EH (cell line): Measurements from ENCODE around the gene SPATA4.
A peak's percentile ranks its signal among the peaks of the same experiment; 100 is the strongest.

ENCODE experiments used
- DNase-seq: peaks from one replicate; pipeline ENCODE4 v3.0.0-alpha.2; 2015; ENCODE audit warnings: low read depth

Gene SPATA4

DNA sequence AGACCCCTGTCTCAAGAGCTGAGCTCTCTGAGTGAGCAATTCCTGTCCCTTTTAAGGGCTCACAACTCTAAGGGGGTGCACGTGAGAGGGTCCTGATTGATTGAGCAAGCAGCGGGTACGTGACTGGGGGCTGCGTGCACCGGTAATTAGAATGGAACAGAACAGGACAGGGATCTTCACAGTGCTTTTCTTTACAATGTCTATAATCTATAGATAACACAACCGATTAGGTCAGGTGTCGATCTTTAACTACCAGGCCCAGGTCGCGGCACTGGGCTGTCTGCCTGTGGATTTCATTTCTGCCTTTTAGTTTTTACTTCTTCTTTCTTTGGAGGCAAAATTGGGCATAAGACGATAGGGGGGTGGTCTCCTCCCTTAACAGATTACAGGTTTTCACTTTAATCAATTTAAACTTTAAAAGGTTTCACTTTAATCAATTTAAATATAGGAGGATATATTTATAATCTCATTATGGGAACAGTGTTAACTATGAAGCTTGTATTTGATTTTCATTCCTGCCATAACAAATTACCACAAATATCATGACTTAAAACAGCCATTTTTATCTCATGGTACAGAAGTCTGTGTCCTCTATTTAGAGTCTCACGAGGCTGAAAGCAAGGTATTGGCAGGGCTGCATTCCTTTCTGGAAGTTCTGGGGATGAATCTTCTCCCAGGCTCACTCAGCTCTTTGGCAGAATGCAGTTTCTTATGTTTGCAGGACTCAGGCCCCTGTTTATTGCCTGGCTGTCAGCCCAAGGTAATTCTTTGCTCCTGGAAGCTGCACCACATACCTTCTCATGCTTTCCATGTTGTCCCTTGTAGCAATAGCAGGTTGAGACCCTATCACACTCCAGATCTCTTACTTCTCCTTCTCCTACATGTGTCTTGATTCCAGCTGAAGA is 5.2 kb downstream of the SPATA4 start:
- DNase-seq, result peak; percentile 60

DNA sequence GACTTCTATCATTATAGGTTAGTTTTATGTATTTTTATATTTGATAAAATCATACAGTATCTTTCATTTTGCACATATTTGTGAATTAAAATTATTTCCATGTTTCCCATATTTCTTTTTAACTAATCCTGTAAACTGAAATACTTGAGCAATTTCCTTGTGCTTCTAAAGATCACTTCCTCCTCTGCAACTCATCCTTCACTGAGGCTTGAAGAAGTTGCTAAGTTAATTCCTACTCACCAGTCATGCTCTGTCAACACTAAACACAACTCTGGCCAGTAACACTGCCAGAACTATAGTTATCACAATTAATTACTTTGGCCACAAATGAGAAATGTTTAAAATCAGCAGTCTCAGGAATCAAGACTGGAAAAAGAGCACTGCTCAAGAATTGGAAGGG is 6.7 kb downstream of the SPATA4 start:
- no peak for DNase-seq

DNA sequence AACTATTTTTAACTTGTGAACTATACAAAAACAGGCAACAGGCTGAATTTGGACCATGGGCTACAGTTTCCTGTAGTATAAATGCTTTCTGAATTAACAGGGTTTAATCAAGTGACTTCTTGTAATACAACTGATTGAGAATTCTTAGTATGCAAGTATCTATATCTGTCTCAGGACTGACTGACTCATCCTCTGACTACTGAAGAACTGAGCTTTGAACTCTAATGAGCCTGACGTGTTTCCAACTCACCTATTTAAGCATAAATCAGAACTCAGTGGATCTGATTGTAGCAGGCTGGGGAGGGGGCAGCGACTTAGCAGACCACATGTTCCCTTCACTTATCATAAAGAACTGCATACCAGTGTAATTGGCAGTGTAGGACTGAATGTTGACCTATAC is 7.8 kb downstream of the SPATA4 start:
- peak; percentile 55 for DNase-seq

DNA sequence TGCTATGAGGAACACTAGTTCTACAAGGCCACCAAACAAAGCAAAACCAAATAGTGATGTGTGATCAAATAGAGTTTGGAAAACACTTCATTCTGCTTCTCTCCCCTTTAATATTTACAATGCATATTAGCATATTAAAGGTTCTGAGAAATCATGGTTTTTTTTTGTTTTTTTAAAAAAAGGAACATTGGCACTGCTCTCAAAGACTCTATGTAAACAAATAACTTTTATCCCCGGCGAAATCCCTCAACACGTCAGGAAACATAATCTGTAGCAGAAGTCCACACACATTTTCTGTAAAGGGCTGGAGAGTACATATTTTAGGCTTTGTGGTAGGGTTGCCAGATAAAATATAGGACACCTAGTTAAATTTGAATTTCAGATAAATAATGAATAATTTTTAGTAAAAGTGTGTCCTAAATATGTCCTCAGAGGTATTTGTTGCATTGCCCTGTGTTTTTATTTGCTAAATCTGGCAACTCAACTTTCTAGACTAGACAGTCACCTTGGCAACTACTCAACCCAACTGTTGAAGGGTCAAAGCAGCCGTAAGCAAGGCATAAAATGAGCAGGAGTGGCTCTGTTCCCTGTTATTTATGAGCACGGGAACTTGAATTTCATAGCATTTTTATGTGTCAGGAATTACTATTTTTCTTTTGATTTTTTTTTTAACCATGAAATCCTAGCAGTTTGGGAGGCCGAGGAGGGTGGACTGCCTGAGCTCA is 8.6 kb downstream of the SPATA4 start:
- DNase-seq, result peak; percentile 36

DNA sequence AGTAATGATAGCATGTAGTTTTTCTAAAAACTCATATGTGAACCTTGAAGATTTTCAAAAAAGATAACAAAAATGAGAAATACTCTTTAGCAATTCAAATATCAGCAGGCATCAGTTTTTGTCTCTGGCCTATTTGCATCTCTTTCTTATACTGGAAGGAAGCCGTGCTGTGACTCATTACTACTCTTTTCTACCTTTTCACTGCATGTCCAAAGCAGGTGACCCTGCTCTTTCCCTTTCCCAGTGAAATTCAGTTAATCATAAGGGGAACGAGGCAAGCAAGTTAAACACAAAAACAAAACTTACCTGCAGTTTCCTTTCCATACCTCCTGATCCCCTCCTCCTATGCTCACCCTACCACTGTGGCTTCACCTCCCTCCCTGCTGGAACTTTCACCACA is 9.3 kb downstream of the SPATA4 start:
- no peak for DNase-seq

DNA sequence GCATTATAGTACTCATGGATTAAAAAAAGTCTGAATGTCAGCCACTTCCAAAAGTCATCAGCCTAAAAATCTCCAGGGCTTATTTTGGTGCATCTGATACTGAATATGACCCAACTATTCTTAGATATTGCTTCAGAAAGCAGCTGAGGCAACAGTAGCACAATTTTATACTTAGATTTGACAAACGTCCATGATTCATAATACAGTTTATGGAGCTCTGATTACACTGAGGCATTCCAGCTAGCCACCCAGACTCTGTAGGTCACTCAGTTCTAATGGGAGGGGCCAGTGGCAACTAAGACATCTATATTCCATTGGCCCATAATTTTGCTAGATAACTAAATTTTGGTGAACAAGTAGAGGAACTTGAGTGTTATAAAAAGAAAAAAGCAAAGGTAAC is 10.3 kb downstream of the SPATA4 start:
- DNase-seq, result peak; percentile 88

DNA sequence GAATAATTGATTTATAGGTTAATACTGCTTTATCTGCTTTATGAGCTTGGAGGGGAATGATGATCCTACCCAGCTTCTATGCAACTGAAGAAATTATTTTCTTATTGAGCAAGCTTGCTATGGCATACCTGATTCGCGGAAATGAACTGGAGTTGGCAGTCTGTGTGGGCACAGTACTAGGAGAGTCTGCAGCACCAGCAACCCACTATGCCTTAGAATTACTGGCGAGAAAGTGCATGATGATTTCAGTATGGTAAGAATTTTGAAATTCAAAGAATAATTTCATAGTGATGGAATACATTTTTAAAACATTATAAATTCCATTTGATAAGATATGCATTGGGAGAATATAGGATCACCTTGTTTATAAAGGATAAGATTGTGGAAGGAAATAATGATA is 32.3 kb downstream of the SPATA4 start:
- DNase-seq, result no peak

DNA sequence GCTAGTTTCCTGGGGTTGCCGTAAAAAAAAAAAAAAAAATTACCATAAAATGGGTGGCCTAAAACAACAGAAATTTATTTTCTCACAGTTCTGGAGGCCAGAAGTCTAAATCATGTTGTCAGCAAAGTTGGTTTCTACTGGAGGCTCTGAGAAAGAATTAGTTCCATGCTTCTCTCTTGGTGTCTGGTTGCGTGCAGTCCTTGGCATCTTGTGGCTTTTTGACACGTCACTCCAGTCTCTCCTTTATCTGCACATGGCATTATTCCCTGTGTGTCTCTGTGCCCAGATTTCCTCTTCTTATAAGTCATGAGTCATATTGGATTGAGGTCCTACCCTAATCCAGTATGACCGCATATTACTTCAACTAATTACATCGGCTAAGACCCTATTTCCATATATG is 38.7 kb downstream of the SPATA4 start:
- DNase-seq, result no peak

DNA sequence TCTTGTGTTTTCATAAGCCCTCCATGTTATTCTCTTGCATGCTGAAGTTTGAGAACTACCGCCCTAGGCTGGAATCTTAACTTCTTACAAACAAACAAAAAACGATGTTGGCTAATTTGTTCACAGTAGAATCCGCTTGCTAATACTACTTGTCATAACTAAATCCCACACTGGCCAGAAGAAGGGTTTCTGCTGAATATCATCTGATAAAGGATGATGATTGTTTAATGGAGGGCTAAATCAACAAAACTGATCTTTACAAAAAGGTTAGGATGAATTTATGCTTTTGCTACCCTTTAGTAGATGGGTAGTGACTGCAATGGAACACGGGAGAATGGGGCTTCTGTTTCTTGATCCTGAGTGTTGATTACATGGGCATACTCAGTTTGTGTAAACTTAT is 42.3 kb downstream of the SPATA4 start:
- DNase-seq, result no peak

DNA sequence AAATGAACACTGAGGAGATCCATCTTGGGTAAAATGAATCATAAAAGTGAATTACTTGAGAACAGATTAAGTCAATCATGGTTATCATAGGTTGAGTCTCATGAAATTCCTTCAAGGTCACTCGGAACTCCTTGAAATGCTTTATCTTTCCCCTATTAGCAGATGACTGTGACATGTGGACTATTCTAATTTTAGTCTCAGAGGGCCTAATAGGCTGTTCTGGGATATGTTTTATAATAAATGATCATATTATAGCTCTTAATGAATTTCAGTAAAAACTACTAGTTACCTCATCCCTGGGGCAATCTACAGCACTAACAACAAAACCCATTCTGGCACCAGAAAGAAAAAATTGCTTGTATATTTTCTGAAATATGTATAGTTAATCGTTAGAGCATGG is 44.7 kb downstream of the SPATA4 start:
- DNase-seq, result peak; percentile 2

DNA sequence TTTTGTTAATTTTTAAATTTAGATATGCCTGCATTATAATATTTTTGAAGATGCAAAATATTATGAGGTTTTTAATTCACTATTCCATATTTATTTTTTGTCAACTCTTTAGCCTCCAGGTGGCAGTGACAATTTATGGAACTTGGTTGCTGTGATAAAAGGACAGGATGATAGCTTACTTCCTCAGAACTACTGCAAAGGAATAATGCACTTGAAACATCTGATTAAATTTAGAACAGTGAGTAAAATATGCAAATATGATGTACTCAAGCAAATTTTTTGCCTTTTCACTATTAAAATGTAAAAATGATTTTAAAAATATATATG is 45.1 kb downstream of the SPATA4 start:
- DNase-seq, result peak; percentile 62

DNA sequence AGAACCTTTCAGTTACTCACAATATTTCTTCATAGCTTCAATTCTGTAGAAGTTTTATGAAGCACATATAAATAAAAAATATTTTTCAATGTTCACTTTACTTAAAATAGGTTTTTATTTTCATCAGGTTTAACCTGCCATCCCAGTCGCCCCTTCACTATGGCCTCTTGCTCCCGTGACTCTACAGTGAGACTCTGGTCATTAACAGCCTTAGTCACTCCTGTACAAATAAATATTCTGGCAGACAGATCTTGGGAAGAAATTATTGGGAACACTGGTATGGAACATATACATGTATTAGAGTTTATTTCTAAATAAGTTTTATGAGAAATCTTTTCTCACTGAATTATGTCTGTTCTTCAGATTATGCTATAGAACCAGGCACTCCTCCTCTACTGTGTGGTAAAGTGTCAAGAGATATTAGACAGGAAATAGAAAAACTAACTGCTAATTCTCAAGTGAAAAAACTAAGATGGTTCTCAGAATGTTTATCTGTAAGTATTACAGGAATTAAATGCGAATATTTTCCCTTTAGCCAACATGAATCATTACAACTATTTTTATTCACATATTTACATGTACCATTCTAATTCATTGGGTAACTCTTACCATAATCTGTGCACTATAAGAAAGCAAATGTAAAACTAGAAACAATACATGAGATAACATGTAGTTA is 45.6 kb downstream of the SPATA4 start:
- peak; percentile 47 for DNase-seq

DNA sequence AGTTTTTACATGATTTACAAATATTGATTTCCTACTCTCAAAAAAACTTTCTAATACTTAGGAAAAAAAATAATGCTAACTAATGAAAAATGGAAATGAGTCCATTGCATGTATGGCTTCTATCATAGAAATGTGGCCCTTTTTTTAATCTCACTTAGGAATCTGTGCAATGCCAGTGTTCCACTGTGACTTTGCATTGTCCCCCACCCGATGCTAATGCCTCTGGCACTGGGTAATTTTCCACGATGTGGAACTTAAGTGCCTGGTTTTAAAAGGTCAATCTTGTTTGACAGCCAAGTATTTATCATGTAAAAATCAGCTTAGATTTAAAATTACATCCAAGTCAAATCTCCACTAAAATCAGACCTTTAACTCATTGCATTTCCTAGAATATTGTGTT is 53.1 kb downstream of the SPATA4 start:
- no peak for DNase-seq

DNA sequence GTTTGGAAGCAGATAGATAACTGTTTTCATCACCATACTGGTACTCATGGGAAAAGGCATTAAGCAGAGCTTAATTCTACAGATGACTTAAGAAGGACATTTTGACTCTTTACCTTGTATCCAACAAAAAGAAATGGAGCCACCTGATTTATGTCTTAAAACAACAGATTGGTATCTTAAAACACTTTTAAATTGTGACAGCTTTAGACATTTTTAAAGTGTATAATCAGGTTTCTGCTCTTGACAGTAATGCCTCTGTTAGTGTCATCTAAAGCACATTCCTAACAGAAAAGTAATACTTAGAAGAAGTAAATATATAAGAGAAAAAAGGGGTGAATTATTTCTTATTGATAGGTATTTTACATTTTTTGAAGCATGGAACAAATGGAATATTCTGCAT is 55.9 kb downstream of the SPATA4 start:
- no peak for DNase-seq

DNA sequence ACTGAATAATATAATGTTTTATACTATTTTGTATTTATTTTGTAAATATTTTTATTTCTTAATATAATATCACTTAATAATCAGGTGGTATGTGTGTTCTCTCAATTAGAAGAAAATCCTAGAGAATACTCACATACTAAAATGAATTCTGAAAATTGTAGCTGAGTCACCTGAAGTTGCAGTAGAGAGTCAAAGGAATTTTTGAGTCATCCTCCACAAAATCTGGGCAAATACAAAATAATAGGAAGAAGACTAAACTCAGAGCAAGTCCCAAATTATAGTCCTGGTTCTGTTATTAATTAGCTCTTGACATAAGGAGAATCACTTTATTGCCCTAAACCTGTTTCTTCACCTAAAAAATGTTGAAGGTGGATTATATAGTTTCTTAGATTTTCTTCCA is 57.8 kb downstream of the SPATA4 start:
- DNase-seq, result peak; percentile 31

DNA sequence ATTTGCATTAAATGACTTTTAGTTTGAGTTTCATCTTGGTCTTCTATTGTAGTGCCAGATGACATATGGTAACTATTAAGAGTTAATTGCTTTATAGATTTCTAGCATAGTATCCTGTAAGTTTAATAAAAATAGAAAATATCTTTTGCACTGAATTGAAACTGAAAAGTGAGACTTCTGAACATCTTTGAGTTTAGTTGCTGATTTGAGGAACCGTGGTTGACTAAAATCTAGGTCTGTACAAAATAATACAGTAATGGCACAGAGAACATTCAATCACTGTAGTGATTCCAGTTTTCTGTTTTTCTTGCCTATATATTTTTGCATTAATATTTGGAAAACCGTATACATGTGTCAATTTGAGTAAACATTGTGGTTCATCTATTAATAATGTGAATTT is 60.7 kb downstream of the SPATA4 start:
- DNase-seq, result no peak
